Progenitor cell of endocrine pancreas (in vitro differentiated cells): ENCODE data around the gene TEX19. TPM values are rescaled to one million over a fixed set of nuclear protein-coding genes. Genes with fewer than 3 reads are reported as not detected.

Experiments
- DNase-seq: peaks from one replicate; pipeline ENCODE4 v3.0.0; 2021; ENCODE audit warnings: low spot score; ENCODE audit not compliant: unreplicated experiment
- H3K27ac Mint-ChIP-seq: 2 replicates; pipeline ENCODE4 v1.8.0; 2021; ENCODE audit warnings: mild to moderate bottlenecking, moderate library complexity, mixed read lengths
- H3K27me3 Mint-ChIP-seq: 2 replicates; pipeline ENCODE4 v1.8.0; 2021; ENCODE audit warnings: mixed read lengths
- H3K36me3 Mint-ChIP-seq: 2 replicates; pipeline ENCODE4 v1.8.0; 2022; ENCODE audit warnings: mixed read lengths; ENCODE audit not compliant: insufficient read depth
- H3K4me1 Mint-ChIP-seq: 2 replicates; pipeline ENCODE4 v1.8.0; 2021; ENCODE audit warnings: low read depth, mixed read lengths
- H3K4me3 Mint-ChIP-seq: 2 replicates; pipeline ENCODE4 v1.8.0; 2021; ENCODE audit warnings: low read depth, mild to moderate bottlenecking, moderate library complexity, mixed read lengths
- H3K9me3 Mint-ChIP-seq: 2 replicates; pipeline ENCODE4 v1.8.0; 2021; ENCODE audit warnings: low read depth, mixed read lengths
- total RNA-seq: library from RNA; stranded (reverse); gene quantifications from 2 replicates; pipeline ENCODE4 v1.2.1, GENCODE V29; 2021
- TF ChIP-seq, protein P1 (sequence below): fragments of 200-600 bp; sonication (generic); IDR thresholded peaks from one replicate; pipeline ENCODE4 v1.5.0; 2021; ENCODE audit warnings: antibody characterized with exemption, mild to moderate bottlenecking; ENCODE audit not compliant: unreplicated experiment

The TEX19 gene
- total RNA-seq, 1 donor from 2014 or later: not detected

DNA sequence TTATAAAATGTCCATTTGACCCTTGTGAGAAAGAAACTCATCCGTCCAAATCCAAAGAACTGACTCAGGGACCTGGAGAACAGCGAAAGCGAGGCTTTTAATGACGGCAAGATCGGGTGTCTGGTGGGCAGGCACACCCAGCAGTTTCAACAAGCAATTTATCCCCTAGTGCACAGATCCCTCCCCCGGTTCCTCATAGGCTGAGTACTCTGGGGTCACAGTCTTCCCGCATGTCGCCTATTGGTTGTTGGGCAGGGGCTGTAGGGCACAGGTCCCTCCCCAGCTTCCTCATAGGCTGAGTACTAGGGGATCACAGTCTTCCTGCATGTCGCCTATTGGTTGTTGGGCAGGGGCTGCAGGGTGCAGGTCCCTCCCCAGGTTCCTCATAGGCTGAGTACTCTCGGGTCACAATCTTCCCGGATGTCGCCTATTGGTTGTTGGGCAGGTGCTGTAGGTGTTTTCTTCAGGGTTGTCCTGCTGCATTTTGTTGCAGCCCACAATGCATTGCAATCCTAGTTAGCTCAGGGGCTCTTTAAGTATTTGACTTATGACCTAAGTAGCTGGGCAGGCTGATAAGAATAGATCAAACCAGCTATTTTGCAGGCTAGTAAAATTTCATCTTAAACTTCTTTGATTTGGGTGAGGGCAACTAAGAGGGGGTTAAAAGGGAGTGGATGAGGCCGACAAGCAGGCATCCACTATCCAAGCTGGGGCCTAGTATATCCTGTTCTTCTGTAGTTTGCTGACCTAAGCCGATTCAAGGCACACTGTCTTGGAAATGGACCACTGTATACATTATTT, 8.9 kb downstream of the TEX19 start:
- peaks cover 38% of the 10 kb centered on the region for H3K27me3 Mint-ChIP-seq
- TF ChIP-seq, protein P1, sequence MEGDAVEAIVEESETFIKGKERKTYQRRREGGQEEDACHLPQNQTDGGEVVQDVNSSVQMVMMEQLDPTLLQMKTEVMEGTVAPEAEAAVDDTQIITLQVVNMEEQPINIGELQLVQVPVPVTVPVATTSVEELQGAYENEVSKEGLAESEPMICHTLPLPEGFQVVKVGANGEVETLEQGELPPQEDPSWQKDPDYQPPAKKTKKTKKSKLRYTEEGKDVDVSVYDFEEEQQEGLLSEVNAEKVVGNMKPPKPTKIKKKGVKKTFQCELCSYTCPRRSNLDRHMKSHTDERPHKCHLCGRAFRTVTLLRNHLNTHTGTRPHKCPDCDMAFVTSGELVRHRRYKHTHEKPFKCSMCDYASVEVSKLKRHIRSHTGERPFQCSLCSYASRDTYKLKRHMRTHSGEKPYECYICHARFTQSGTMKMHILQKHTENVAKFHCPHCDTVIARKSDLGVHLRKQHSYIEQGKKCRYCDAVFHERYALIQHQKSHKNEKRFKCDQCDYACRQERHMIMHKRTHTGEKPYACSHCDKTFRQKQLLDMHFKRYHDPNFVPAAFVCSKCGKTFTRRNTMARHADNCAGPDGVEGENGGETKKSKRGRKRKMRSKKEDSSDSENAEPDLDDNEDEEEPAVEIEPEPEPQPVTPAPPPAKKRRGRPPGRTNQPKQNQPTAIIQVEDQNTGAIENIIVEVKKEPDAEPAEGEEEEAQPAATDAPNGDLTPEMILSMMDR: no peak
- H3K27ac Mint-ChIP-seq: peak overlapping the region; percentile 2
- peaks cover 10% of the 10 kb centered on the region for H3K4me1 Mint-ChIP-seq
- no peak overlapping the region for H3K4me3 Mint-ChIP-seq
- no peaks in the 10 kb centered on the region for H3K36me3 Mint-ChIP-seq
- H3K9me3 Mint-ChIP-seq: no peaks in the 10 kb centered on the region
- DNase-seq: no peak

DNA sequence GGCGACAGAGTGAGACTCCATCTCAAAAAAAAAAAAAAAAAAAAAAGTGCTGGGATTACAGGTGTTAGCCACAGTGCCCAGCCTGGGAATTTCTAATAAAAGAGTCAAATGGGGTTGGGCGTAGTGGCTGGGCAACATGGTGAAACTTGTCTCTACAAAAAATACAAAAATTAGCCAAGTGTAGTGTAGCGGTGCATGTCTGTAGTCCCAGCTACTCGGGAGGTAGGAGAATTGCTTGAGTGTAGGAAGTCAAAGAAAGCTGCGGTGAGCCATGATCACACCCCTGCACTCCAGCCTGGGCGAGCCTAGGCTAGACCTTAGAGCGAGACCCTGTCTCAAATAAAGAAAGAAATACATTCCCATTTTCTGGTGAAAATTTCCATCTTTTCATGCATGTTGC, 10.2 kb downstream of the TEX19 start:
- Mint-ChIP-seq H3K4me1 (peaks cover 10% of the 10 kb centered on the region), H3K9me3 (no peaks in the 10 kb centered on the region), H3K4me3 (no peak overlapping the region), H3K27me3 (peaks cover 39% of the 10 kb centered on the region), H3K27ac (no peak overlapping the region), H3K36me3 (no peaks in the 10 kb centered on the region)
- no peak for DNase-seq
- TF ChIP-seq, protein P1: no peak

DNA sequence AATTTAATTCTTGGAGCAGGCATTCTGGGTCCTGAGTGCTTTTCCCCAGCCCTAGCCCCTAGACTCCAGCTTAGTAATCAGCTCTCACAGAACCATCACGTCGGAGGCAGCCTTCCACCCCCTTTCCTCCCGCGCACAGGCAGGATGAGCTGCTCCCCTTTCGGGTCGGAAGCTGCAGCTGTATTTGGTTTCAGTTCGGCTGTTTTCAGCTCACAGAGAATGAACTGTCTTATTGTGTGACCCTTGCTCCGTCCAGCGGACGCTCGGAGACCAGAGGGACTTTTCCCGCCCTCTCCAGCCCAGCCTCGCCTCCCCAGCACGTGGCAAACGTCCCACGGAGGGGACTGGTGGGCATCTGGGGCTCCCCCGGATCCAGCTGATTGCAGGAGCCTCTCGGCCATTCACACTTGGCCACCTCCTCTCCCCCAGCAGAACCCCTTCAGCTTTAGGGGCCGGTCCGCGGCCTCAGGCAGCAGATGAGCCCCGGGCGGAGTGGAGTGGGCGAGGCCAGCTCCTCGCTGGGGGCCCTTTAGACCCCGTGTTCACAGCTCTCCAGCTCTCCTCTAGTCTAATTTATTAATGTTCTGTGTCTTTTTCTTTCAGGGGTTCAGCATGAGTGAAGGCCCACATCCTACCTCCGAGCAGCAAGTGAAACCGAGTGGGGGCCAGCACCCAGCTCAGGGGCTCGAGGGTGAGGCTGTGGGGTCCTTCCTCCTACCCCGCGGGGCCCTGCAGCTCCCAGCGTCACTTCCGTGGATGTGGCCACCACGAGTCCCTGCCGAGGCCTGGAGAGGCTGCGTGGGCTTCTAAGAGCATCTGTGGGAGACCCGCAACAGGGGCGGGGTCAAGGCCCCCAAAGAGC, 11.7 kb downstream of the TEX19 start:
- Mint-ChIP-seq H3K9me3 (no peaks in the 10 kb centered on the region), H3K27me3 (peaks cover 33% of the 10 kb centered on the region), H3K4me3 (peak overlapping the region; percentile 11), H3K36me3 (no peaks in the 10 kb centered on the region), H3K27ac (no peak overlapping the region), H3K4me1 (peaks cover 10% of the 10 kb centered on the region)
- TF ChIP-seq, protein P1: no peak
- no peak for DNase-seq

DNA sequence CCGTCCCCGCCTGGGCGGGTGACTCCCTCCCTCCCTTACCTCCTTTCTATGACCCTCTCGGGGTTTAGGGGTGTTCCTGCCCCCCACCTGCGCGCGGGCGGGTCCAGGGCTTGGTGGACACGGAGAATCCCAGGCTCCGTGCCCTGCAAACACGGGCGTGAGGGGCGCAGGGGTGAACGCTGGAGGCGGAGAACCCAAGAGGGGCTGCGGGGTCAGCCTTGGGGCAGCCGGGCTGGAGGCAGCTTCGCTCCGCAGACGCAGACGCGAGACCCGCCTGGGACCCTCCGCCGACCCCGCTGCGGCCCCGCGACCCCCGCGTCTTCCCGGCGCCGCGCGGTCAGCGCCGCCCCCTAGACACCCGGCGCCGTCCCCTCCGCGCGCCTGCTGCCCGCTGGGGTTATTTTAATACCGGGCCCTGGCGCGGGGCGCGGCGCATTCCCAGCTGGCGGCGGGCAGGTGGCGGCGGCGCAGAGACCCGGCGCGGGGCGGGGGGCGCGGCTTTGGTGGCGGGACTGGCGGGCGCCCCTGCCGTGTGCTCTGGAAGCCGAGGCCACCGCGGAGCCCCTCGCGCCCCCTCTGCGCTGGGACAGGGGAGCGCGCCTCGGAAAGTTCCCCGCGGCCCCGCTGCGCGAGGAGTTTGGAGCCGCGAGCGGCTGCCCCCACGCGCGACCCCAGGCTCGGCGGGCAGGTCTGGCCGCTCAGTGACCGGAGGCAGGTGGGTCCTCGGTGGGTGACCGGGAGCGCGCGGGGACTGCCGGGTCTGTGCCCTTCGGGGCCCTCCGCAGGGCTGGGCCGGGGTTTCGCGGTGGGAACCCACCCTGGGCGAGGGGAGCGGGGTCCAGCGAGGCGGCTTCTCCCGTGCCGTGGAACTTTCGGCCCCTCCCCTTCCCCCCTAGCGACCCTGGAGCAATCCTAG, 12.5 kb downstream of the TEX19 start, which contains the start of gene UTS2R:
Gene UTS2R, plus strand, starts transcription at position 433 of the 916 bp plus-strand sequence. CDS start 2,560 bp downstream, outside the sequence.
- Mint-ChIP-seq H3K9me3 (no peaks in the 10 kb centered on the region), H3K27me3 (peaks cover 32% of the 10 kb centered on the region), H3K27ac (no peak within 1 kb of the TSS), H3K4me1 (peaks cover 10% of the 10 kb centered on the region), H3K4me3 (peak within 1 kb of the TSS; percentile 60), H3K36me3 (no peaks in the 10 kb centered on the region)
- DNase-seq: no peak
- TF ChIP-seq, protein P1: no peak
